VCaP (cell line): ENCODE results near the gene MLLT3.
A peak's percentile ranks its signal among the peaks of the same experiment; 100 is the strongest.

Source experiments
- H3K27ac ChIP-seq: fragments of 450-650 bp; 2 replicates; pipeline ENCODE4 v1.5.1; 2017
- CTCF ChIP-seq: fragments of 450-650 bp; conservative IDR thresholded peaks from 2 replicates; pipeline ENCODE4 v1.5.1; 2017; ENCODE audit warnings: mild to moderate bottlenecking, moderate library complexity

The MLLT3 gene

GRCh38 chr9:20642045-20642444 lies 19.7 kb upstream of the MLLT3 start:
- no peak for TF ChIP-seq CTCF

GRCh38 chr9:20640331-20641187 lies 18.3 kb upstream of the MLLT3 start:
- no peak for TF ChIP-seq CTCF
- peak overlapping the region; percentile 36; the same call in 1 of the 2 replicates for H3K27ac ChIP-seq

More at GRCh38 chr9:20642045-20642444, 19.7 kb upstream of the MLLT3 start:
- H3K27ac ChIP-seq, result peak overlapping the region; percentile 24

GRCh38 chr9:20636888-20637440 lies 14.7 kb upstream of the MLLT3 start:
- TF ChIP-seq CTCF, result no peak
- no peak overlapping the region for H3K27ac ChIP-seq

- TF ChIP-seq CTCF, result no peak
- no peak overlapping the region for H3K27ac ChIP-seq
These were observed 12.6 kb upstream of the MLLT3 start for GRCh38 chr9:20634895-20635294.

GRCh38 chr9:20632705-20633104 lies 10.4 kb upstream of the MLLT3 start:
- no peak for TF ChIP-seq CTCF
- H3K27ac ChIP-seq, result no peak overlapping the region

DNA sequence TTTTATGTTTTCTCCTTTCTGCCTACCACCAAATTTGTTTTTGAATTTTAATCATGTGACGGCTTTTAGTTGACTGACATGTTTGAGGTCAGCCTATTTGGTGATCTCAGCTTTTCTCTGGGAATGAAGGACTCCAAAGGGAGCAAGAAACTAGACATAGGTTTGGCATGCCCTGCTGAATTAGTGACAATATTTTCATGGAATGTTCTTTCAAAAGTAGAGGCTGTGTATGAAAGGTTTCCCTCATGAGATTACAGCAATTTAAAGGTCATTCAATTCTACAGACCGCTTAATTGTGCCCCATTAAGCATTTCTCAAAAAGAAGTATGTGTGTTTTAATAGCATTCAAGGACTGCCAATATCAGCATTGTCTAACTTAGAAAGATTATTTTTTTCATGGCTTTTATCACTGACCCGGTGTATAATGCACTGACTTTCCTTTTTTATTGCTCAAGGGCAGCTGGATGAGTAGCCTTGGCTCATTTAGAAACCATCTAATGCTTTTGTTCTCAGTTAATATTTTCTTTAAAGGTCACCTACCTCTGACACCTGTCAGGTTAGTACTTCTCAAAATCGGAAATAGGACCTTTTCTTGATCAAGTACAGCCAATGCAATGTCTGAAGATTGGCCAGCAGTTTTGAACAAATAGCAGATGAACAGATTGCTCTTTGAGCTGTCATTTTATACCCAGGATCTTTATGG lies 8.1 kb upstream of the MLLT3 start:
- no peak for TF ChIP-seq CTCF
- no peak overlapping the region for H3K27ac ChIP-seq

- peak; percentile 58 for TF ChIP-seq CTCF
These were observed 2.7 kb upstream of the MLLT3 start for GRCh38 chr9:20625003-20625349.

More at GRCh38 chr9:20625003-20625349, 2.7 kb upstream of the MLLT3 start:
- peak overlapping the region; percentile 90; the same call in 1 of the 2 replicates for H3K27ac ChIP-seq
